HCT116 (cell line): ENCODE data around the gene HHIPL2. TPM values are rescaled to one million over a fixed set of nuclear protein-coding genes. Genes with fewer than 3 reads are reported as not detected.

Experiments
- ATAC-seq: fragments of 200-7000 bp; cut with Tn5 transposase; 2 replicates; pipeline ENCODE4 v1.9.1; 2020; ENCODE audit warnings: mild to moderate bottlenecking, moderate library complexity
- BruUV-seq: library from RNA; stranded (reverse); fragments of 400-500 nt; replicated peaks from 2 replicates; lab custom pipeline; 2021; lab: Mats Ljungman, UMichigan
- CTCF ChIA-PET: fragments of 300-600 bp; sonication (Branson Sonifier 250); formaldehyde crosslinking; loops from one replicate; lab custom pipeline; 2021; ENCODE audit warnings: antibody characterized with exemption; lab: Charles Lee
- POLR2A ChIA-PET: fragments of 300-600, 350-600 bp; sonication (Branson Sonifier 250); formaldehyde crosslinking; loops from one replicate; lab custom pipeline; 2021; ENCODE audit warnings: antibody characterized with exemption; lab: Charles Lee
- RAD21 ChIA-PET, 2 experiments: fragments of 300-600 bp; sonication (Branson Sonifier 250); formaldehyde crosslinking; loops; one replicate each; lab custom pipeline; 2023; ENCODE audit warnings: low total read pairs in 2 of 2; ENCODE audit not compliant: uncharacterized antibody in 2 of 2, unreplicated experiment in 2 of 2, low non-redundant PET in 1 of 2; lab: Charles Lee
- DNase-seq: peaks from one replicate; pipeline ENCODE4 v3.0.0-alpha.2; 2010; ENCODE audit warnings: low read depth, low spot score
- H2AFZ ChIP-seq: fragments of 200-600 bp; shearing (Covaris generic), sonication (generic); 2 replicates; pipeline ENCODE4 v1.6.1; 2017; ENCODE audit warnings: low read depth, mixed run types, mixed read lengths, antibody characterized with exemption, low read length; ENCODE audit not compliant: poor library complexity, severe bottlenecking
- H3K27ac ChIP-seq: 2 replicates; pipeline ENCODE4 v1.5.1; 2012; ENCODE audit warnings: low read depth, low read length
- H3K27me3 ChIP-seq: fragments of 200-600 bp; sonication (generic); 2 replicates; pipeline ENCODE4 v1.6.1; 2016; ENCODE audit warnings: mixed run types, low read length, mixed read lengths; ENCODE audit not compliant: insufficient read depth
- H3K36me3 ChIP-seq, 2 experiments: fragments of 200-500 bp in 1 of 2; fragments of 200-600 bp in 1 of 2; sonication (Bioruptor generic) in 1 of 2; sonication (generic) in 1 of 2; 2 replicates each; pipeline versions ENCODE4 v1.5.1 to v1.6.1; 2014 to 2016; ENCODE audit warnings: low read length in 2 of 2, inconsistent platforms in 1 of 2, mixed read lengths in 1 of 2, mixed run types in 1 of 2; ENCODE audit not compliant: insufficient read depth in 2 of 2, control insufficient read depth in 1 of 2
- H3K4me1 ChIP-seq, 2 experiments: fragments of 200-600 bp in 1 of 2; sonication (generic) in 1 of 2; 2 replicates each; pipeline versions ENCODE4 v1.5.1 to v1.6.1; 2012 to 2017; ENCODE audit warnings: low read length in 2 of 2, inconsistent platforms in 1 of 2, mild to moderate bottlenecking in 1 of 2, mixed read lengths in 1 of 2, mixed run types in 1 of 2, moderate library complexity in 1 of 2; ENCODE audit not compliant: insufficient read depth in 2 of 2, control insufficient read depth in 1 of 2
- H3K4me2 ChIP-seq: fragments of 200-600 bp; sonication (generic); 2 replicates; pipeline ENCODE4 v1.6.1; 2017; ENCODE audit warnings: mixed run types, low read length, mixed read lengths
- H3K4me3 ChIP-seq, 2 experiments: fragments of 200-600 bp in 1 of 2; sonication (generic) in 1 of 2; replicated peaks in 1 of 2; 2 replicates each; pipeline ENCODE4 v1.5.1; 2011 to 2016; ENCODE audit warnings: low read length in 2 of 2, control low read depth in 1 of 2, low read depth in 1 of 2, mild to moderate bottlenecking in 1 of 2, mixed read lengths in 1 of 2, mixed run types in 1 of 2
- H3K79me2 ChIP-seq: fragments of 200-600 bp; sonication (generic); 2 replicates; pipeline ENCODE4 v1.6.1; 2017; ENCODE audit warnings: mild to moderate bottlenecking, mixed run types, low read length, moderate library complexity, mixed read lengths; ENCODE audit not compliant: insufficient read depth
- H3K9ac ChIP-seq: fragments of 200-600 bp; sonication (generic); 2 replicates; pipeline ENCODE4 v1.6.1; 2016; ENCODE audit warnings: low read length, mixed read lengths
- H3K9me2 ChIP-seq: fragments of 200-600 bp; sonication (generic), shearing (Covaris generic); 2 replicates; pipeline ENCODE4 v1.6.1; 2017; ENCODE audit warnings: mixed run types, mild to moderate bottlenecking, moderate library complexity; ENCODE audit not compliant: insufficient read depth
- H3K9me3 ChIP-seq, 2 experiments: fragments of 200-500 bp in 1 of 2; fragments of 200-600 bp in 1 of 2; sonication (Bioruptor generic) in 1 of 2; sonication (generic) in 1 of 2; 2 replicates each; pipeline ENCODE4 v1.6.1; 2014 to 2017; ENCODE audit warnings: low read length in 2 of 2, mixed read lengths in 2 of 2, inconsistent platforms in 1 of 2, low read depth in 1 of 2, mild to moderate bottlenecking in 1 of 2, mixed run types in 1 of 2, moderate library complexity in 1 of 2; ENCODE audit not compliant: control insufficient read depth in 1 of 2, insufficient read depth in 1 of 2
- H4K20me1 ChIP-seq: fragments of 200-600 bp; sonication (generic), shearing (Covaris generic); 2 replicates; pipeline ENCODE4 v1.6.1; 2017; ENCODE audit warnings: mixed run types, mild to moderate bottlenecking, moderate library complexity; ENCODE audit not compliant: insufficient read depth
- ATF3 ChIP-seq: IDR thresholded peaks from 2 replicates; pipeline ENCODE4 v1.6.1; 2012
- CEBPB ChIP-seq: IDR thresholded peaks from 2 replicates; pipeline ENCODE4 v1.6.1; 2012; ENCODE audit warnings: low read depth
- EGR1 ChIP-seq: IDR thresholded peaks from 2 replicates; pipeline ENCODE4 v1.6.1; 2012; ENCODE audit warnings: low read depth
- ELF1 ChIP-seq: IDR thresholded peaks from 2 replicates; pipeline ENCODE4 v1.6.1; 2012; ENCODE audit warnings: low read depth, borderline replicate concordance
- EZH2 ChIP-seq: fragments of 200-600 bp; sonication (generic); IDR thresholded peaks from 2 replicates; pipeline ENCODE4 v1.6.1; 2017; ENCODE audit warnings: antibody characterized with exemption, mixed run types
- EZH2phosphoT487 ChIP-seq: fragments of 200-600 bp; IDR thresholded peaks from 2 replicates; pipeline ENCODE4 v1.6.1; 2018; ENCODE audit warnings: antibody characterized with exemption, borderline replicate concordance
- POLR2AphosphoS5 ChIP-seq: IDR thresholded peaks from 2 replicates; pipeline ENCODE4 v1.6.1; 2011; ENCODE audit warnings: mild to moderate bottlenecking, low read depth, low read length, moderate library complexity
- REST ChIP-seq: IDR thresholded peaks from 2 replicates; pipeline ENCODE4 v1.6.1; 2012; ENCODE audit warnings: low read depth
- SP1 ChIP-seq: IDR thresholded peaks from 2 replicates; pipeline ENCODE4 v1.6.1; 2012; ENCODE audit warnings: low read depth
- YY1 ChIP-seq: IDR thresholded peaks from 2 replicates; pipeline ENCODE4 v1.6.1; 2011; ENCODE audit warnings: low read length, low read depth, moderate library complexity, mild to moderate bottlenecking; ENCODE audit not compliant: insufficient replicate concordance; ENCODE audit errors: extremely low read depth
- ZBTB33 ChIP-seq: IDR thresholded peaks from 2 replicates; pipeline ENCODE4 v1.6.1; 2011; ENCODE audit warnings: mild to moderate bottlenecking, low read length, moderate library complexity; ENCODE audit not compliant: insufficient replicate concordance; ENCODE audit errors: extremely low read depth
- ZFX ChIP-seq: fragments of 450-650 bp; IDR thresholded peaks from 2 replicates; pipeline ENCODE4 v1.6.1; 2017
- ZNF274 ChIP-seq: fragments of 200-500 bp; sonication (Bioruptor generic); IDR thresholded peaks from 2 replicates; pipeline ENCODE4 v1.6.1; 2014; ENCODE audit warnings: mild to moderate bottlenecking, low read depth, low read length, inconsistent platforms
- intact Hi-C: fragments of 100-400 bp; cut with micrococcal nuclease; formaldehyde crosslinking; loops from 2 replicates; pipeline ENCODE4 v1.10.0; 2022
- total RNA-seq: library from RNA; stranded (reverse); gene quantifications from one replicate; pipeline ENCODE4 v1.2.1, GENCODE V29; 2021; ENCODE audit not compliant: unreplicated experiment

HHIPL2 gene
- total RNA-seq, 1 experiment from 2014 or later = 0.27 TPM

- Histone ChIP-seq H3K27ac (no peak overlapping the region), H3K27me3 (no peaks in the 10 kb centered on the region), H2AFZ (no peak overlapping the region), H3K4me3 (no peak overlapping the region), H3K9me2 (no peaks in the 10 kb centered on the region), H4K20me1 (no peaks in the 10 kb centered on the region), H3K9me3 (no peaks in the 10 kb centered on the region), H3K79me2 (no peaks in the 10 kb centered on the region), H3K9ac (no peak overlapping the region), H3K4me2 (no peak overlapping the region), H3K4me1 (no peaks in the 10 kb centered on the region), H3K36me3 (no peaks in the 10 kb centered on the region)
- intact Hi-C loops = no loop called here
- no peak for TF ChIP-seq CEBPB
- no peak for TF ChIP-seq ATF3
- no peak for TF ChIP-seq ZBTB33
- no peak for TF ChIP-seq YY1
- TF ChIP-seq SP1 = no peak
- no peak for TF ChIP-seq ZNF274
- TF ChIP-seq POLR2AphosphoS5 = no peak
- no peak for TF ChIP-seq EZH2phosphoT487
- no peak for TF ChIP-seq REST
- TF ChIP-seq EGR1 = no peak
- no peak for TF ChIP-seq EZH2
- no peak for TF ChIP-seq ZFX
- TF ChIP-seq ELF1 = no peak
- ChIA-PET CTCF (no interaction called here), RAD21 (no interaction called here), POLR2A (no interaction called here)
- no TSS peak for BruUV-seq
- no peak for DNase-seq
- no peak for ATAC-seq
These were observed 17.1 kb downstream of the HHIPL2 start for GRCh38 chr1:222530852-222531251.
